DOHH2 (cell line): ENCODE data around the gene IMPDH1.
"Not testable (repeated sequence)": the region's sequence is repeated elsewhere in the genome, so short reads cannot be mapped to it uniquely, and the experiment has no call there.

Experiments
- H3F3A ChIP-seq: fragments of 200-600 bp; sonication (generic), shearing (Covaris generic); 2 replicates; pipeline ENCODE4 v1.6.0; 2016; ENCODE audit warnings: antibody characterized with exemption, mild to moderate bottlenecking; ENCODE audit not compliant: control insufficient read depth, insufficient read depth
- H3K27ac ChIP-seq: fragments of 200-600 bp; sonication (generic); 2 replicates; pipeline ENCODE4 v1.5.1; 2014; ENCODE audit warnings: low read depth, mild to moderate bottlenecking, low read length, moderate library complexity
- H3K27me3 ChIP-seq: fragments of 200-600 bp; sonication (generic); 2 replicates; pipeline ENCODE4 v1.6.1; 2014; ENCODE audit warnings: mild to moderate bottlenecking, low read length, mixed read lengths; ENCODE audit not compliant: control insufficient read depth
- H3K36me3 ChIP-seq: fragments of 200-600 bp; sonication (generic); 2 replicates; pipeline ENCODE4 v1.6.1; 2014; ENCODE audit warnings: mild to moderate bottlenecking, low read length, moderate library complexity, mixed read lengths; ENCODE audit not compliant: control insufficient read depth
- H3K4me1 ChIP-seq: fragments of 200-600 bp; sonication (generic); 2 replicates; pipeline ENCODE4 v1.6.1; 2014; ENCODE audit warnings: mild to moderate bottlenecking, low read length, mixed read lengths; ENCODE audit not compliant: control insufficient read depth
- H3K4me2 ChIP-seq: fragments of 200-600 bp; sonication (generic); 2 replicates; pipeline ENCODE4 v1.6.0; 2014; ENCODE audit warnings: mild to moderate bottlenecking, low read length, moderate library complexity
- H3K4me3 ChIP-seq: fragments of 200-600 bp; sonication (generic); 2 replicates; pipeline ENCODE4 v1.5.1; 2014; ENCODE audit warnings: mild to moderate bottlenecking, low read length, mixed read lengths
- H3K79me2 ChIP-seq: fragments of 200-600 bp; sonication (generic); 2 replicates; pipeline ENCODE4 v1.6.1; 2014; ENCODE audit warnings: mild to moderate bottlenecking, low read length, mixed read lengths; ENCODE audit not compliant: control insufficient read depth
- H3K9me2 ChIP-seq: fragments of 200-600 bp; sonication (generic); replicated peaks from 2 replicates; pipeline ENCODE4 v1.6.1; 2014; ENCODE audit warnings: mild to moderate bottlenecking, low read length, mixed read lengths; ENCODE audit not compliant: control insufficient read depth
- H3K9me3 ChIP-seq: fragments of 200-600 bp; sonication (generic); 2 replicates; pipeline ENCODE4 v1.6.1; 2014; ENCODE audit warnings: antibody characterized with exemption, low read length, mixed read lengths; ENCODE audit not compliant: control insufficient read depth, insufficient read depth
- H4K20me1 ChIP-seq: fragments of 200-600 bp; sonication (generic); 2 replicates; pipeline ENCODE4 v1.6.0; 2014; ENCODE audit warnings: low read depth, mild to moderate bottlenecking, antibody characterized with exemption, low read length, moderate library complexity; ENCODE audit not compliant: control insufficient read depth, insufficient read depth
- EZH2phosphoT487 ChIP-seq: fragments of 200-600 bp; sonication (generic); IDR thresholded peaks from 2 replicates; pipeline ENCODE4 v1.6.1; 2017; ENCODE audit warnings: borderline replicate concordance, mild to moderate bottlenecking, antibody characterized with exemption, low read length, moderate library complexity, mixed read lengths
- TF ChIP-seq, protein P1 (sequence below): fragments of 200-600 bp; sonication (generic); IDR thresholded peaks from one replicate; pipeline ENCODE4 v1.5.1; 2014; ENCODE audit warnings: antibody characterized with exemption, mild to moderate bottlenecking, low read depth, low read length; ENCODE audit not compliant: poor library complexity, severe bottlenecking

Gene IMPDH1

DNA sequence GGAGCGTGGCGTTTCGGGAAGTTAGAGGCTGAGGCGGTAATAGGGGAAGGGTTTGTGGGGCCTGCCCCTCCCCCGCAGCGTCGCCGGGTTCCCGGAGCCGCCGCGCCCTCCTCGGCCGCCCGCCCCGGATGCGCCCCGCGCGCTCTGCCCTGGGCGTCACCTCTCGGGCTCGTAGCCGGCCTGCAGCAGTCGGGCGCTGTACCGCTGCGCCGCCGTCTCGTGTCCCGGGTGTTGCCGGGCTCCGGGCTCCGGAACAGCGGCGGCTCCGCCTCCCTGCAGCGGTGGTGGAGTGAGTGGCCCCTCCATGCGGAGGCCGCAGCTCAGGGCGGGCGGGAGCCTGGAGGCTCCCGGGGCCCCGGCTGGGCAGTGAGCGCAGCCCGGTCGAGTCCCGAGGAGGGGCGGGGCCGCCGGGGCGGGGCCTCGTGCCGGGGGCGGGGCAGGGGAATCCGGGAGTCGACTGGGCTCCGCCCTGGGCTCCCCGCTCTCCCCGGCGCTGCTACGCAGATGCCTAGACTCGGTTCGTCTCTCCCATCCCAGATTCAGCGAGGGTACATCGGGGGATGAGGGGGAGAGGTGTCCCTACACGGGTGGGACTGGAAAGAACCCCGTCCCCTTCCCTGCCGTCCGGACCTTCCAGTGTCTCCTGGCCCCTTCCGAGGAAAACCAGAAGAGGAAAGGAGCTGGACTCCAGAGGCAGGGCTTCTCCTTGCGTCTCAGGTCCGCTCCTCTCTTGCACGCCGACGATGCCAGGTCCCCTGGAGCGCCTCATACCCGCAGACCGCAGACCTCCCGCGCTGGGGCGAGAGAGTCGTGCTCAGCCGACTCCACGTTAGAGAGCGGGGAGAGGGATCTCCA, at the start of gene IMPDH1:
Gene IMPDH1 (minus strand): TSS at position 387 of the 855 bp plus-strand sequence. CDS start 81 bp downstream, at position 306.
- no peaks in the 10 kb centered on the region for H4K20me1 ChIP-seq
- H3F3A ChIP-seq, result peaks cover 8% of the 10 kb centered on the region
- H3K27ac ChIP-seq, result no peak within 1 kb of the TSS
- H3K27me3 ChIP-seq, result peaks cover 19% of the 10 kb centered on the region
- peaks cover 7% of the 10 kb centered on the region for H3K36me3 ChIP-seq
- H3K4me3 ChIP-seq, result peak within 1 kb of the TSS; percentile 88
- no peaks in the 10 kb centered on the region for H3K9me3 ChIP-seq
- peaks cover 25% of the 10 kb centered on the region for H3K4me1 ChIP-seq
- no peak for TF ChIP-seq EZH2phosphoT487
- TF ChIP-seq, protein P1, sequence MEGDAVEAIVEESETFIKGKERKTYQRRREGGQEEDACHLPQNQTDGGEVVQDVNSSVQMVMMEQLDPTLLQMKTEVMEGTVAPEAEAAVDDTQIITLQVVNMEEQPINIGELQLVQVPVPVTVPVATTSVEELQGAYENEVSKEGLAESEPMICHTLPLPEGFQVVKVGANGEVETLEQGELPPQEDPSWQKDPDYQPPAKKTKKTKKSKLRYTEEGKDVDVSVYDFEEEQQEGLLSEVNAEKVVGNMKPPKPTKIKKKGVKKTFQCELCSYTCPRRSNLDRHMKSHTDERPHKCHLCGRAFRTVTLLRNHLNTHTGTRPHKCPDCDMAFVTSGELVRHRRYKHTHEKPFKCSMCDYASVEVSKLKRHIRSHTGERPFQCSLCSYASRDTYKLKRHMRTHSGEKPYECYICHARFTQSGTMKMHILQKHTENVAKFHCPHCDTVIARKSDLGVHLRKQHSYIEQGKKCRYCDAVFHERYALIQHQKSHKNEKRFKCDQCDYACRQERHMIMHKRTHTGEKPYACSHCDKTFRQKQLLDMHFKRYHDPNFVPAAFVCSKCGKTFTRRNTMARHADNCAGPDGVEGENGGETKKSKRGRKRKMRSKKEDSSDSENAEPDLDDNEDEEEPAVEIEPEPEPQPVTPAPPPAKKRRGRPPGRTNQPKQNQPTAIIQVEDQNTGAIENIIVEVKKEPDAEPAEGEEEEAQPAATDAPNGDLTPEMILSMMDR, result no peak
- H3K79me2 ChIP-seq, result peaks cover 9% of the 10 kb centered on the region
- H3K4me2 ChIP-seq, result peak within 1 kb of the TSS; percentile 98
- no peaks in the 10 kb centered on the region for H3K9me2 ChIP-seq

DNA sequence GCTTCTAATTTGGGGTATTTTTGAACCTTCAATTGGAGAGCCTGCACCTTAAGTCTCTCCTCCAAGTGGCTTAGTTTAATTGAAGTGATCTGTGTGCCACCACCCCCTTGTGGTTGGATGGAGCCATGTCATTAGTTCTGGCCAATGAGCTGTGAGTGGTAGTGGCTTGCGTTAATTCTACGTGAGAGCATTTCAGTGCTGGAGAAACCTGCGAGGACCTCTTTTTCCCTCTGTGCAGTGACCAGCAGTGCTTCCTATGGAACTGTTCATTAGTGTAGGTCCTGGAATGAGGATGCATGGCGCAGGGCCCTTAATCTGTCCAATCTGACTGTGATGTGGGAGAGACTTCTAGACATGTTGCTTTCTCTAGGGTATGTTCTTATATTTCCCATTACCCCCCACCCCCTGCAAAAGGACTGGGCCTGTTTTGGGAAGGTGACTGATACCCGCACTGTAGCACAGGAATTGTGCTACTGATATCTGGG, 49.7 kb upstream of the IMPDH1 start:
- H3K36me3 ChIP-seq, result peaks cover 34% of the 10 kb centered on the region
- peaks cover 19% of the 10 kb centered on the region for H3F3A ChIP-seq
- no peaks in the 10 kb centered on the region for H3K9me3 ChIP-seq
- H3K79me2 ChIP-seq, result peaks cover 70% of the 10 kb centered on the region
- H3K4me1 ChIP-seq, result peaks cover 46% of the 10 kb centered on the region
- H3K9me2 ChIP-seq, result no peaks in the 10 kb centered on the region
- H4K20me1 ChIP-seq, result peaks cover 13% of the 10 kb centered on the region; the same call in 1 of the 2 replicates
- TF ChIP-seq, protein P1, result peak; percentile 92
- no peak for TF ChIP-seq EZH2phosphoT487
- peak overlapping the region; percentile 84 for H3K4me3 ChIP-seq
- H3K27me3 ChIP-seq, result no peaks in the 10 kb centered on the region
- H3K4me2 ChIP-seq, result peak overlapping the region; percentile 94
- H3K27ac ChIP-seq, result no peak overlapping the region

DNA sequence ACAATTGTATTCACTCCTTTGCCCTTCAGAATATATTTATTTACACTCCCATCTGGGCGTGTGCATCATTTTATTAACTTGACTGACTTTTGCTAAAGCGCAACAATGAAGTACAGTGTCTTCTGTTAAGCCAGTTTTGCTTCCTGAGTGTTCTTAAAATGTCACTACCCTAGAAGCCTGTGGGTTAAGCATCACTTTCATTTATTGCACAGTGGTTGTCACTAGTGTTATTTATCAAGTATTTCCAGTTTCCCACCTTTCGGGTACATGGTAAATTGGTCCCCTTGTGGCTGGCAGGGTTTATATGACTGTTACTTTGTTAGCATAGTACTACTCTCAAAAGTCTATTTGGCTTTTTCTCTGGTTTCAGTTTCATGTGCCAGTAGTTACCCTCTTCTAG, 49.2 kb upstream of the IMPDH1 start:
- peaks cover 34% of the 10 kb centered on the region for H3K36me3 ChIP-seq
- peaks cover 70% of the 10 kb centered on the region for H3K79me2 ChIP-seq
- peaks cover 2% of the 10 kb centered on the region; the same call in 1 of the 2 replicates for H3K27me3 ChIP-seq
- no peaks in the 10 kb centered on the region for H3K9me3 ChIP-seq
- TF ChIP-seq, protein P1, result no peak
- no peak for TF ChIP-seq EZH2phosphoT487
- H3K4me3 ChIP-seq, result peak overlapping the region; percentile 84
- peak overlapping the region; percentile 94 for H3K4me2 ChIP-seq
- no peaks in the 10 kb centered on the region for H3K9me2 ChIP-seq
- H4K20me1 ChIP-seq, result peaks cover 13% of the 10 kb centered on the region; the same call in 1 of the 2 replicates
- peaks cover 19% of the 10 kb centered on the region for H3F3A ChIP-seq
- H3K27ac ChIP-seq, result peak overlapping the region; percentile 22
- H3K4me1 ChIP-seq, result peaks cover 46% of the 10 kb centered on the region

DNA sequence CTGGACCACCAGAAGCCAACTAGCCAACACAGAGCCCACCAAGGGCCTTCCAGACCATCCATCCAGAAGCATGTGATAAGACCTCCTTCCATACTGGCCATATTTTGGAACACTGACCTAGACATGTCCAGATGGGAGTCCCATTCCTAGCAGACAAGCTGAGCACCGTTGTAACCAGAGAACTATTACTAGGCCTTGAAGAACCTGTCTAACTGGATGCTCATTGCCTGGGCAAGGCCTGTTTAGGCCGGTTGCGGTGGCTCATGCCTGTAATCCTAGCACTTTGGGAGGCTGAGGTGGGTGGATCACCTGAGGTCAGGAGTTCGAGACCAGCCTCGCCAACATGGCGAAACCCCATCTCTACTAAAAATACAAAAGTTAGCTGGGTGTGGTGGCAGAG, 47.6 kb upstream of the IMPDH1 start:
- H3K9me2 ChIP-seq, H3K27ac ChIP-seq, H3K27me3 ChIP-seq, H3K9me3 ChIP-seq: not testable (repeated sequence)
- H3F3A ChIP-seq, result peaks cover 19% of the 10 kb centered on the region
- H3K36me3 ChIP-seq, result peaks cover 34% of the 10 kb centered on the region
- H4K20me1 ChIP-seq, result peaks cover 13% of the 10 kb centered on the region; the same call in 1 of the 2 replicates
- H3K4me1 ChIP-seq, result peaks cover 46% of the 10 kb centered on the region
- H3K4me3 ChIP-seq, result peak overlapping the region; percentile 84
- H3K4me2 ChIP-seq, result peak overlapping the region; percentile 94
- peaks cover 65% of the 10 kb centered on the region for H3K79me2 ChIP-seq
